H1 (cell line): ENCODE measurements around the gene SORCS3. TPM values are rescaled to one million over a fixed set of nuclear protein-coding genes. Genes with fewer than 3 reads are reported as not detected.
A peak's percentile ranks its signal among the peaks of the same experiment; 100 is the strongest.

ENCODE experiments used
- CTCF ChIA-PET: fragments of 300-600 bp; sonication (Branson Sonifier 250); formaldehyde crosslinking; loops from one replicate; lab custom pipeline; 2021; ENCODE audit not compliant: partially characterized antibody; lab: Charles Lee
- POLR2A ChIA-PET: fragments of 300-600 bp; sonication (Branson Sonifier 250); formaldehyde crosslinking; loops from one replicate; lab custom pipeline; 2021; ENCODE audit warnings: inconsistent platforms; ENCODE audit not compliant: partially characterized antibody; lab: Charles Lee
- DNase-seq, 2 experiments: peaks; one replicate each; pipeline versions ENCODE4 v3.0.0 to v3.0.0-alpha.2; 2010 to 2022; ENCODE audit warnings: low spot score in 2 of 2, low read depth in 1 of 2, mixed read lengths in 1 of 2
- FAIRE-seq: peaks from 2 replicates; lab custom pipeline; 2011; peaks lifted over from hg19 to GRCh38; lab: Jason Lieb, UNC
- H2AFZ ChIP-seq: 2 replicates; pipeline ENCODE4 v1.8.1; 2012; ENCODE audit warnings: low read length, inconsistent platforms
- H2AK5ac ChIP-seq: 2 replicates; pipeline ENCODE4 v1.6.1; 2013; ENCODE audit warnings: low read depth, low read length
- H2BK120ac ChIP-seq: replicated peaks from 2 replicates; pipeline ENCODE3; 2013; ENCODE audit warnings: low read depth, low read length, inconsistent platforms
- H2BK12ac ChIP-seq: 2 replicates; pipeline ENCODE4 v1.6.1; 2013; ENCODE audit warnings: low read depth, low read length
- H2BK15ac ChIP-seq: 2 replicates; pipeline ENCODE4 v1.6.1; 2013; ENCODE audit warnings: low read length
- H2BK20ac ChIP-seq: 2 replicates; pipeline ENCODE4 v1.6.1; 2013; ENCODE audit warnings: low read length
- H2BK5ac ChIP-seq: 2 replicates; pipeline ENCODE4 v1.6.1; 2013; ENCODE audit warnings: low read depth, low read length
- H3K14ac ChIP-seq: 2 replicates; pipeline ENCODE4 v1.6.1; 2013; ENCODE audit warnings: inconsistent platforms; ENCODE audit not compliant: insufficient read length
- H3K18ac ChIP-seq: 2 replicates; pipeline ENCODE4 v1.6.1; 2013; ENCODE audit warnings: low read length; ENCODE audit errors: extremely low read depth
- H3K23ac ChIP-seq: 2 replicates; pipeline ENCODE4 v1.6.1; 2013; ENCODE audit warnings: inconsistent platforms; ENCODE audit not compliant: insufficient read length
- H3K23me2 ChIP-seq: 2 replicates; pipeline ENCODE4 v1.6.1; 2013; ENCODE audit warnings: low read depth, low read length
- H3K27ac ChIP-seq: 2 replicates; pipeline ENCODE4 v1.6.1; 2011; ENCODE audit warnings: low read depth, low read length, inconsistent platforms
- H3K27me3 ChIP-seq, 4 experiments: replicated peaks in 1 of 4; 1 replicate in 1 of 4; 2 replicates in 3 of 4; pipeline versions ENCODE4 v1.6.1 to v1.8.1; 2011 to 2013; ENCODE audit warnings: low read length in 3 of 4, mild to moderate bottlenecking in 3 of 4, inconsistent platforms in 2 of 4, mixed read lengths in 2 of 4, moderate library complexity in 1 of 4; ENCODE audit not compliant: control insufficient read depth in 3 of 4, insufficient read depth in 3 of 4; ENCODE audit errors: extremely low read depth in 1 of 4
- H3K36me3 ChIP-seq, 4 experiments: 2 replicates each; pipeline versions ENCODE4 v1.6.1 to v1.8.1; 2011 to 2013; ENCODE audit warnings: mild to moderate bottlenecking in 4 of 4, low read length in 3 of 4, moderate library complexity in 2 of 4, control low read depth in 1 of 4, inconsistent platforms in 1 of 4; ENCODE audit not compliant: insufficient read depth in 4 of 4, control insufficient read depth in 2 of 4
- H3K4ac ChIP-seq: replicated peaks from 2 replicates; pipeline ENCODE3; 2013; ENCODE audit warnings: low read length, low read depth, mixed read lengths, inconsistent platforms; ENCODE audit not compliant: insufficient read length
- H3K4me1 ChIP-seq, 4 experiments: replicated peaks in 1 of 4; 1 replicate in 1 of 4; 2 replicates in 3 of 4; pipeline versions ENCODE4 v1.6.1 to v1.8.1; 2011 to 2013; ENCODE audit warnings: low read length in 3 of 4, inconsistent platforms in 2 of 4, mixed read lengths in 1 of 4; ENCODE audit not compliant: insufficient read depth in 4 of 4, control insufficient read depth in 3 of 4
- H3K4me2 ChIP-seq, 2 experiments: 2 replicates each; pipeline versions ENCODE4 v1.6.1 to v1.8.1; 2011 to 2013; ENCODE audit warnings: low read depth in 2 of 2, low read length in 2 of 2, control low read depth in 1 of 2, inconsistent platforms in 1 of 2, mild to moderate bottlenecking in 1 of 2; ENCODE audit not compliant: insufficient read depth in 1 of 2
- H3K4me3 ChIP-seq, 4 experiments: fragments of 200-600, 300-600 bp in 1 of 4; sonication (generic), shearing (Covaris generic), sonication (Bioruptor Twin) in 1 of 4; 2 replicates each; pipeline versions ENCODE4 v1.5.1 to v1.8.1; 2011 to 2016; ENCODE audit warnings: low read length in 4 of 4, low read depth in 3 of 4, control low read depth in 2 of 4, inconsistent platforms in 2 of 4, mild to moderate bottlenecking in 2 of 4, mixed read lengths in 1 of 4, moderate library complexity in 1 of 4; ENCODE audit not compliant: insufficient read depth in 2 of 4; ENCODE audit errors: extremely low read depth in 1 of 4
- H3K56ac ChIP-seq: replicated peaks from 2 replicates; pipeline ENCODE3; 2013; ENCODE audit warnings: low read depth, mild to moderate bottlenecking, mixed read lengths, low read length, inconsistent platforms; ENCODE audit not compliant: insufficient read length
- H3K79me1 ChIP-seq: 2 replicates; pipeline ENCODE4 v1.6.1; 2013; ENCODE audit warnings: low read depth, low read length, control low read depth
- H3K79me2 ChIP-seq, 2 experiments: 2 replicates each; pipeline versions ENCODE4 v1.6.1 to v1.8.1; 2012 to 2013; ENCODE audit warnings: low read length in 2 of 2, mild to moderate bottlenecking in 2 of 2, inconsistent platforms in 1 of 2; ENCODE audit not compliant: insufficient read depth in 2 of 2, control insufficient read depth in 1 of 2
- H3K9ac ChIP-seq, 4 experiments: replicated peaks in 1 of 4; 1 replicate in 1 of 4; 2 replicates in 3 of 4; pipeline versions ENCODE4 v1.6.1 to v1.8.1; 2011 to 2013; ENCODE audit warnings: low read depth in 3 of 4, low read length in 3 of 4, control low read depth in 2 of 4, mild to moderate bottlenecking in 2 of 4, moderate library complexity in 2 of 4, inconsistent platforms in 1 of 4; ENCODE audit errors: extremely low read depth in 1 of 4
- H3K9me3 ChIP-seq, 2 experiments: 2 replicates each; pipeline versions ENCODE4 v1.6.1 to v1.8.1; 2012 to 2013; ENCODE audit warnings: mild to moderate bottlenecking in 2 of 2, moderate library complexity in 2 of 2, control low read depth in 1 of 2, inconsistent platforms in 1 of 2, low read depth in 1 of 2, low read length in 1 of 2, mixed read lengths in 1 of 2; ENCODE audit not compliant: insufficient read depth in 2 of 2
- H4K20me1 ChIP-seq, 2 experiments: replicated peaks in 1 of 2; 2 replicates each; pipeline versions ENCODE3 to v1.8.1; 2011 to 2013; ENCODE audit warnings: inconsistent platforms in 2 of 2, low read length in 2 of 2, mild to moderate bottlenecking in 1 of 2; ENCODE audit not compliant: insufficient read depth in 2 of 2, control insufficient read depth in 1 of 2
- H4K5ac ChIP-seq: 2 replicates; pipeline ENCODE4 v1.6.1; 2013; ENCODE audit warnings: low read length, low read depth, mixed read lengths, inconsistent platforms; ENCODE audit not compliant: insufficient read length
- H4K8ac ChIP-seq: 2 replicates; pipeline ENCODE4 v1.8.0; 2013; ENCODE audit warnings: mild to moderate bottlenecking, moderate library complexity, low read length, inconsistent platforms; ENCODE audit not compliant: insufficient read depth; ENCODE audit errors: extremely low read depth
- H4K91ac ChIP-seq: replicated peaks from 2 replicates; pipeline ENCODE3; 2013; ENCODE audit warnings: low read length, mixed read lengths, inconsistent platforms; ENCODE audit not compliant: insufficient read length
- EP300 ChIP-seq, 2 experiments: IDR thresholded peaks; 1 replicate in 1 of 2; 2 replicates in 1 of 2; pipeline ENCODE4 v1.6.1; 2011 to 2012; ENCODE audit warnings: low read depth in 2 of 2, low read length in 2 of 2, mild to moderate bottlenecking in 2 of 2, borderline replicate concordance in 1 of 2, inconsistent platforms in 1 of 2, moderate library complexity in 1 of 2
- PHF8 ChIP-seq: fragments of 200-600 bp; sonication (generic); conservative IDR thresholded peaks from 2 replicates; pipeline ENCODE4 v1.7.1; 2012; ENCODE audit warnings: low read depth, mild to moderate bottlenecking, inconsistent platforms, low read length, moderate library complexity
- SP4 ChIP-seq: IDR thresholded peaks from 2 replicates; pipeline ENCODE4 v1.6.1; 2012; ENCODE audit warnings: low read length, inconsistent platforms
- WGBS, 2 experiments: shearing (Covaris generic) in 1 of 2; methylation state at CpG; one replicate each; pipeline versions ENCODE4 v1.1.6 to v1.1.7; 2013 to 2015; ENCODE audit warnings: low lambda C conversion rate in 2 of 2, mixed read lengths in 2 of 2, inconsistent platforms in 1 of 2, low coverage in 1 of 2, missing lambda C conversion rate in 1 of 2; ENCODE audit not compliant: insufficient replicate concordance in 2 of 2, insufficient coverage in 1 of 2, insufficient read length in 1 of 2; ENCODE audit errors: extremely low coverage in 1 of 2, missing lambda C conversion rate in 1 of 2; 5-methylcytosine and 5-hydroxymethylcytosine counted together
- polyA plus RNA-seq, 7 experiments: library from polyadenylated mRNA; depleted of rRNA in 3 of 7; stranded (reverse) in 5 of 7; unstranded in 2 of 7; fragments of >200 nt in 5 of 7; fragments of 200-250 nt in 2 of 7; gene quantifications; 1 replicate in 5 of 7; 2 replicates in 1 of 7; 4 replicates in 1 of 7; pipeline versions ENCODE4 v1.2.1 to v1.2.3, GENCODE V29; 2011 to 2013; ENCODE audit warnings: missing spikeins in 2 of 7, mixed read lengths in 2 of 7
- total RNA-seq: library from RNA; stranded (reverse); fragmentation: NEBNext Ultra II Directional; extraction: Animal tissue kit (Norgen Biotek cat#: 25700); gene quantifications from 2 replicates; pipeline ENCODE4 v1.2.1, GENCODE V29; 2021

The SORCS3 gene
- total and polyA plus RNA-seq, 2 of the 8 experiments (the other 6 are each of a cell fraction or from before 2014, with no cell fraction given), result 0.26 to 0.88 TPM

DNA sequence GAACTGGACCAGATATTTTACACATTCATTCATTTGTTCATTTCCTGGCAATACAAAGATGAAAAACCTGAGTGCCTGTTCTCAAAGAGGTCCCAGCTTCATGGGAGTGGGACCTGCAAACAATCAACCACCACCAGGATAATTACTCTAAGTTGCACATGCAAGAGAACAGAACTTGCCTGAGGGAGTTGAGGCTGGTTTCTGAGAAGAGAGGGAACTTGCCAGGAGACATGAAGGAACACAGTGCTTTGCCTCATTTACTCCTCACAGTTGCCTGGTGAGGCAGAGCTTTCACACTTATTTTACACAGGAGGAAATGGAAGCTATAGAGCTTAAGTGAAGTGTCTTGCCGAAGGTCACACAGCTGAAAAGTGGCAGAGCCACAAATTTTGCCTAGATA lies 170.1 kb downstream of the SORCS3 start:
- Histone ChIP-seq H2BK20ac (peak overlapping the region; percentile 23; the same call in 1 of the 2 replicates), H3K4me3 (no peak overlapping the region), H3K36me3 (no peaks in the 10 kb centered on the region), H2BK12ac (peak overlapping the region; percentile 62), H4K20me1 (no peaks in the 10 kb centered on the region), H3K56ac (no peak overlapping the region), H2AFZ (no peak overlapping the region), H4K8ac (no peak overlapping the region; the same call in 1 of the 2 replicates), H2BK5ac (no peak overlapping the region; the same call in 1 of the 2 replicates), H3K79me2 (no peaks in the 10 kb centered on the region), H3K4me1 (peaks cover 0 to 8% (median 3%) of the 10 kb centered on the region in 4 experiments; a peak in 4 of 7 replicates), H3K23me2 (no peaks in the 10 kb centered on the region), H3K27ac (no peak overlapping the region), H2BK15ac (no peak overlapping the region), H3K14ac (no peak overlapping the region), H4K91ac (no peak overlapping the region), H4K5ac (no peak overlapping the region), H3K79me1 (no peaks in the 10 kb centered on the region), H3K4ac (no peak overlapping the region)
- DNase-seq (no peak), FAIRE-seq (no peak)
- POLR2A ChIA-PET, result interaction anchor here (0.6 kb wide), 1 partner anchor 719 kb away, joined by 4 read pairs; no protein-coding TSS in a partner anchor
- CTCF ChIA-PET, result no interaction called here
- no peak for TF ChIP-seq PHF8
- no peak for TF ChIP-seq EP300 (IDR thresholded peaks at IDR 0.05; ENCODE audit: borderline replicate concordance in 1 of 2, low read depth in 2 of 2, low read length in 2 of 2)
- no peak for TF ChIP-seq SP4
- TF ChIP-seq, all 59 proteins: peak for 0
- Histone ChIP-seq H2BK120ac (no peak overlapping the region), H3K18ac (no peak overlapping the region), H2AK5ac (no peak overlapping the region), H3K27me3 (no peaks in the 10 kb centered on the region), H3K9me3 (no peaks in the 10 kb centered on the region), H3K23ac (no peak overlapping the region), H3K9ac (no peak overlapping the region), H3K4me2 (no peak overlapping the region)
- 94% methylated on average over 1 of the region's 1 CpG; no CpG with 5 or more reads in 1 of the 2 experiments for WGBS, 2 experiments
